ELF-1 (cell line): ENCODE measurements around the gene CSH2.
A peak's percentile ranks its signal among the peaks of the same experiment; 100 is the strongest.
"Not testable (repeated sequence)": the region's sequence is repeated elsewhere in the genome, so short reads cannot be mapped to it uniquely, and the experiment has no call there.

ENCODE experiments used
- DNase-seq: peaks from one replicate; pipeline ENCODE4 v3.0.0-alpha.2; 2016; ENCODE audit warnings: low read depth, low spot score

Gene CSH2

GRCh38 chr17:63896524-63897354 lies 23.3 kb upstream of the CSH2 start, which contains the start of gene CSH1:
Gene CSH1 (minus strand): TSS chr17:63896574. CDS start chr17:63896511, 63 bp downstream.
- DNase-seq = not testable (repeated sequence)

GRCh38 chr17:63894821-63895220 lies 21.3 kb upstream of the CSH2 start:
- not testable (repeated sequence) for DNase-seq

- DNase-seq = not testable (repeated sequence)
Observed at GRCh38 chr17:63894021-63894420, 20.5 kb upstream of the CSH2 start.

GRCh38 chr17:63892316-63893037 lies 19.0 kb upstream of the CSH2 start:
- DNase-seq = not testable (repeated sequence)

GRCh38 chr17:63889026-63889848 lies 15.8 kb upstream of the CSH2 start:
- peak; percentile 47 for DNase-seq

GRCh38 chr17:63885119-63885518 lies 11.6 kb upstream of the CSH2 start:
- DNase-seq = not testable (repeated sequence)

GRCh38 chr17:63882626-63883126 lies 9.2 kb upstream of the CSH2 start:
- DNase-seq = not testable (repeated sequence)

GRCh38 chr17:63881935-63882601 lies 8.6 kb upstream of the CSH2 start, which contains the start of gene GH2:
Gene GH2 (minus strand): TSS chr17:63881944. CDS start chr17:63881801, 143 bp downstream.
- peak; percentile 82 for DNase-seq

GRCh38 chr17:63881337-63881736 lies 7.9 kb upstream of the CSH2 start:
- DNase-seq = peak; percentile 88

GRCh38 chr17:63880706-63881105 lies 7.2 kb upstream of the CSH2 start:
- DNase-seq = no peak

- DNase-seq = not testable (repeated sequence)
Observed at GRCh38 chr17:63878413-63878812, 4.9 kb upstream of the CSH2 start.

- DNase-seq = not testable (repeated sequence)
Observed at GRCh38 chr17:63874693-63875092, 1.2 kb upstream of the CSH2 start.

- DNase-seq = not testable (repeated sequence)
Observed at GRCh38 chr17:63874061-63874626, 667 bp upstream of the CSH2 start.

- DNase-seq = not testable (repeated sequence)
Observed at GRCh38 chr17:63871646-63872365, 1.7 kb downstream of the CSH2 start.

- DNase-seq = not testable (repeated sequence)
Observed at GRCh38 chr17:63870292-63870665, 3.2 kb downstream of the CSH2 start.

GRCh38 chr17:63869491-63870291 lies 3.8 kb downstream of the CSH2 start:
- not testable (repeated sequence) for DNase-seq

GRCh38 chr17:63866625-63867024 lies 6.9 kb downstream of the CSH2 start:
- not testable (repeated sequence) for DNase-seq

GRCh38 chr17:63859257-63859656 lies 14.2 kb downstream of the CSH2 start:
- no peak for DNase-seq

GRCh38 chr17:63856425-63856824 lies 17.1 kb downstream of the CSH2 start:
- not testable (repeated sequence) for DNase-seq
